MM.1S (cell line): ENCODE results near the gene TMEM134.
A peak's percentile ranks its signal among the peaks of the same experiment; 100 is the strongest.
"Not testable (repeated sequence)": the region's sequence is repeated elsewhere in the genome, so short reads cannot be mapped to it uniquely, and the experiment has no call there.

Experiments
- DNase-seq: peaks from one replicate; pipeline ENCODE4 v3.0.0-alpha.2; 2015
- H2AFZ ChIP-seq: fragments of 300-600 bp; sonication (generic); 2 replicates; pipeline ENCODE4 v1.6.0; 2016; ENCODE audit warnings: antibody characterized with exemption, low read length
- H3F3A ChIP-seq: fragments of 300-600 bp; sonication (generic); 2 replicates; pipeline ENCODE4 v1.6.1; 2016; ENCODE audit warnings: mild to moderate bottlenecking, antibody characterized with exemption, low read length, moderate library complexity, mixed read lengths; ENCODE audit not compliant: insufficient read depth
- H3K27ac ChIP-seq: fragments of 300-600 bp; sonication (generic); 2 replicates; pipeline ENCODE4 v1.5.1; 2016; ENCODE audit warnings: mild to moderate bottlenecking, low read length
- H3K27me3 ChIP-seq: fragments of 300-600 bp; sonication (generic); replicated peaks from 2 replicates; pipeline ENCODE4 v1.6.0; 2016; ENCODE audit warnings: low read length; ENCODE audit not compliant: insufficient read depth
- H3K36me3 ChIP-seq: fragments of 300-600 bp; sonication (generic); replicated peaks from 2 replicates; pipeline ENCODE4 v1.6.1; 2016; ENCODE audit warnings: mild to moderate bottlenecking, low read length, mixed read lengths; ENCODE audit not compliant: insufficient read depth
- H3K4me1 ChIP-seq: fragments of 300-600 bp; sonication (generic); 2 replicates; pipeline ENCODE4 v1.6.1; 2016; ENCODE audit warnings: low read length, mixed read lengths
- H3K4me2 ChIP-seq: fragments of 300-600 bp; sonication (generic); 2 replicates; pipeline ENCODE4 v1.6.0; 2016; ENCODE audit warnings: low read depth, low read length
- H3K4me3 ChIP-seq: fragments of 300-600 bp; sonication (generic); 2 replicates; pipeline ENCODE4 v1.5.1; 2016; ENCODE audit warnings: low read length, mixed read lengths
- H3K79me2 ChIP-seq: fragments of 300-600 bp; sonication (generic); 2 replicates; pipeline ENCODE4 v1.6.1; 2016; ENCODE audit warnings: mixed run types, low read length, mixed read lengths
- H3K9ac ChIP-seq: fragments of 300-600 bp; sonication (generic); 2 replicates; pipeline ENCODE4 v1.6.1; 2016; ENCODE audit warnings: low read length, mixed read lengths
- H3K9me2 ChIP-seq: fragments of 300-600 bp; sonication (generic); replicated peaks from 2 replicates; pipeline ENCODE4 v1.6.1; 2016; ENCODE audit warnings: mild to moderate bottlenecking, low read length, mixed read lengths; ENCODE audit not compliant: insufficient read depth
- H3K9me3 ChIP-seq: fragments of 300-600 bp; sonication (generic); replicated peaks from 2 replicates; pipeline ENCODE4 v1.6.1; 2016; ENCODE audit warnings: mild to moderate bottlenecking, low read length, mixed read lengths; ENCODE audit not compliant: insufficient read depth
- H4K20me1 ChIP-seq: fragments of 300-600 bp; sonication (generic); 2 replicates; pipeline ENCODE4 v1.6.1; 2016; ENCODE audit warnings: mild to moderate bottlenecking, low read length, moderate library complexity, mixed read lengths; ENCODE audit not compliant: insufficient read depth
- EZH2 ChIP-seq: fragments of 300-600 bp; sonication (generic); optimal IDR thresholded peaks from 2 replicates; pipeline ENCODE3; 2017; ENCODE audit warnings: low read depth, mild to moderate bottlenecking, antibody characterized with exemption, low read length, mixed read lengths
- EZH2phosphoT487 ChIP-seq: fragments of 300-600 bp; sonication (generic); IDR thresholded peaks from 2 replicates; pipeline ENCODE4 v1.6.1; 2018; ENCODE audit warnings: antibody characterized with exemption, low read length
- TF ChIP-seq, protein P1 (sequence below): fragments of 300-600 bp; sonication (generic); IDR thresholded peaks from 2 replicates; pipeline ENCODE4 v1.5.1; 2016; ENCODE audit warnings: antibody characterized with exemption, low read length, mixed read lengths

The TMEM134 gene

DNA sequence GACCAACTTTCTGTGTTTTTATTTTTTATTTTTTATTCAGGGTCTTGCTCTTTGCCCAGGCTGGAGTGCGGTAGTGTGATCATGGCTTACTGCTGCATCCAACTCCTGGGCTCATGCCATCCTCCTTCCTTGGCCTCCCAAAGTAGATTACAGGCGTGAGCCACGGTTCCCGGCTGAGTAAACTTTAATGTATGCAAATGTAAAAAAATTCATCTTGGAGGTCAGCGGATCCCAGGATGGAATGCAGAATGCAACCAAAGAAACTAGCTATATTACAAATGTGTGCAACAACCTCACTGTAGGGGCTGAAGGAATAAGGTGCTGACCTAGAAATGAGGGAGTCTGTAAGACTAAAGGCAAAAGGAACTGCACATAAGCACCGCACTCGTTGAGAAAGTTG lies 45.1 kb upstream of the TMEM134 start:
- no peak overlapping the region for H2AFZ ChIP-seq
- no peaks in the 10 kb centered on the region; the same call in 1 of the 2 replicates for H4K20me1 ChIP-seq
- no peaks in the 10 kb centered on the region for H3K36me3 ChIP-seq
- TF ChIP-seq EZH2 = no peak
- no peaks in the 10 kb centered on the region for H3K79me2 ChIP-seq
- H3K9ac ChIP-seq = no peak overlapping the region
- H3K4me1 ChIP-seq = no peaks in the 10 kb centered on the region
- no peak for DNase-seq
- no peak overlapping the region for H3K27ac ChIP-seq
- no peaks in the 10 kb centered on the region for H3K9me2 ChIP-seq
- no peak overlapping the region for H3K4me2 ChIP-seq
- H3F3A ChIP-seq = no peaks in the 10 kb centered on the region
- H3K9me3 ChIP-seq = no peaks in the 10 kb centered on the region
- no peak overlapping the region for H3K4me3 ChIP-seq
- H3K27me3 ChIP-seq = peaks cover 76% of the 10 kb centered on the region

- H3K79me2 ChIP-seq = peaks cover 10% of the 10 kb centered on the region
- H3K27me3 ChIP-seq = peaks cover 64% of the 10 kb centered on the region
- H3K4me2 ChIP-seq, H2AFZ ChIP-seq, H3K27ac ChIP-seq, H4K20me1 ChIP-seq, DNase-seq, H3K4me1 ChIP-seq, H3K4me3 ChIP-seq, H3K9ac ChIP-seq, H3K36me3 ChIP-seq, H3K9me2 ChIP-seq, H3K9me3 ChIP-seq: not testable (repeated sequence)
- peaks cover 11% of the 10 kb centered on the region for H3F3A ChIP-seq
These were observed 42.5 kb upstream of the TMEM134 start for GRCh38 chr11:67511558-67511957.

DNA sequence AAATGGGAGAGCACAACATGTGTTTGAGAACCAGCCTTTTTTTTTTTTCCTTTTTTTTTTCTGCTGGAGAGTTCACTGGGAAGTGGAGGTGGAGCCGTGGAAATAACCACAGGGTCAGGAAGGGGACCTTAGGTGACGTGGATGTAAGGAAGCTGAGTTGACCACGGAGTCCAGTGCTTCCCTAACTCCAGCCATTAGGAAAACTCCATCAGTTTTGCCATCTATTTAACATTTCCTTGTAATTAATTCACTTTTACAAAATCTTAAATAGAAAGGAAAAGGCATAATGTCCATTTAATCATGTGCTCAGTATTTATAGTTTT lies 40.9 kb upstream of the TMEM134 start:
- Histone ChIP-seq H3K4me2 (no peak overlapping the region), H2AFZ (no peak overlapping the region), H3K27ac (no peak overlapping the region), H4K20me1 (no peaks in the 10 kb centered on the region; the same call in 1 of the 2 replicates), H3K27me3 (peaks cover 53% of the 10 kb centered on the region), H3K9ac (no peak overlapping the region), H3K4me3 (no peak overlapping the region), H3K36me3 (no peaks in the 10 kb centered on the region), H3K4me1 (peaks cover 20% of the 10 kb centered on the region), H3F3A (peaks cover 14% of the 10 kb centered on the region), H3K79me2 (peaks cover 13% of the 10 kb centered on the region), H3K9me3 (no peaks in the 10 kb centered on the region), H3K9me2 (no peaks in the 10 kb centered on the region)
- no peak for DNase-seq
- no peak for TF ChIP-seq EZH2phosphoT487
- TF ChIP-seq EZH2 = no peak
- TF ChIP-seq, protein P1, sequence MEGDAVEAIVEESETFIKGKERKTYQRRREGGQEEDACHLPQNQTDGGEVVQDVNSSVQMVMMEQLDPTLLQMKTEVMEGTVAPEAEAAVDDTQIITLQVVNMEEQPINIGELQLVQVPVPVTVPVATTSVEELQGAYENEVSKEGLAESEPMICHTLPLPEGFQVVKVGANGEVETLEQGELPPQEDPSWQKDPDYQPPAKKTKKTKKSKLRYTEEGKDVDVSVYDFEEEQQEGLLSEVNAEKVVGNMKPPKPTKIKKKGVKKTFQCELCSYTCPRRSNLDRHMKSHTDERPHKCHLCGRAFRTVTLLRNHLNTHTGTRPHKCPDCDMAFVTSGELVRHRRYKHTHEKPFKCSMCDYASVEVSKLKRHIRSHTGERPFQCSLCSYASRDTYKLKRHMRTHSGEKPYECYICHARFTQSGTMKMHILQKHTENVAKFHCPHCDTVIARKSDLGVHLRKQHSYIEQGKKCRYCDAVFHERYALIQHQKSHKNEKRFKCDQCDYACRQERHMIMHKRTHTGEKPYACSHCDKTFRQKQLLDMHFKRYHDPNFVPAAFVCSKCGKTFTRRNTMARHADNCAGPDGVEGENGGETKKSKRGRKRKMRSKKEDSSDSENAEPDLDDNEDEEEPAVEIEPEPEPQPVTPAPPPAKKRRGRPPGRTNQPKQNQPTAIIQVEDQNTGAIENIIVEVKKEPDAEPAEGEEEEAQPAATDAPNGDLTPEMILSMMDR = no peak

DNA sequence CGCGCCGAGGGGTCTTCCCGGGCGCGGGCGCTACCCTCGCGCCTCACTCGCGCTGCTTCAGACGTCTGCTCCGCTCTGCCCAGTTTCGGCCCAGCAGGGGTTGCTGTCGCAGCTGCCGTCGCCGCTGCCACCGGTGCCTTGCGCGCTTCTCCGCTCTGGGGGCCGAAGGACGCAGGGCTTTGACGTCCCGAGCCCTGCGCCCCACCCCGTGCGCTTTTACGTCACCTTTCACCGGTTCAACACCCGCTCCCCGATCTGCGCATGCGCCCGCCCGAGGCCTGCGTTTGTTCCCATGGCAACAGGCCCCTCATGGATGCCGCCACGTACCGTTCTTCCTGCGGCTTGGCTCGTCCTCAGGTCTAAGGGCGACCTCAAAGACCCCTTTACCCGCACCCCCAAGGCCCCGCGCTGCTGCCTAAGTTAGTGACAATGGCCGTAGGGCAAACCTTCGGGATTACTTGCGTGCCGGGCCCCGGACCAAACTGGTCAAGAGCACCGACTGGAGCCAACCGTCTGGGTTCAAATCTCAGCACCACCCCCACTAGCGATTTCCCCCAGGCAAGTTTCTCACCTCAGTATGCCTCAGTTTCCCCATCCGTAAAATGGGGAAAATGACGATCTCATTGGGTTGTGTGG lies 39.6 kb upstream of the TMEM134 start:
- Histone ChIP-seq H3K79me2 (peaks cover 13% of the 10 kb centered on the region), H3K4me2 (peak overlapping the region; percentile 76), H3K36me3 (no peaks in the 10 kb centered on the region), H3F3A (peaks cover 14% of the 10 kb centered on the region), H2AFZ (peak overlapping the region; percentile 85), H3K27me3 (peaks cover 51% of the 10 kb centered on the region), H3K4me1 (peaks cover 20% of the 10 kb centered on the region), H3K9ac (peak overlapping the region; percentile 93), H4K20me1 (no peaks in the 10 kb centered on the region), H3K4me3 (peak overlapping the region; percentile 75), H3K27ac (peak overlapping the region; percentile 90), H3K9me2 (no peaks in the 10 kb centered on the region), H3K9me3 (no peaks in the 10 kb centered on the region)
- DNase-seq = peak; percentile 98
- TF ChIP-seq EZH2phosphoT487 = no peak
- TF ChIP-seq, protein P1 = no peak
- TF ChIP-seq EZH2 = no peak
